Measurements from ENCODE around the gene CCDC197.

The CCDC197 gene

DNA sequence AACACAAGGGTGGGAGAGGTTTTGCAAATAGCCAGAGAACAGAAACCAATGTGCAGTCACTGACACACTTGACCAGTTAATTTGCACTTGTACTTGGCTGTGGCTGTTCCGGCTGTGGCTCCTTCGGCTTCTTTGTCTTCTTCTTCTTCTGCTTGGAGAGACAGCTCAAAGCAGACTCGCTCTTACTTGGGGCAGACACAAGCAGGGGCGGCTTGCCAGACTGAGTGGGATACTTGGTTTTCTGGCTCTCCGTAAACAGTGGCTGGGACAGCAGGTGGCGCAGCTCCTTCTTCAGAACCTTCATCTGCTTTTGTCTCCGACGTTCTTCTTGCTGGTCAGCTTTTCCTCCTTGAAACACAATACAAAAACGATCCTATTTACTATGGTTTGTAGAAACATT lies 54.0 kb downstream of the CCDC197 start:
- H3K4me3 ChIP-seq (ENCODE audit: low read length), result no peak overlapping the region
- no CpG with 5 or more reads among the region's 9 CpGs for WGBS (ENCODE audit: insufficient coverage, insufficient read length)
- peaks cover 33% of the 10 kb centered on the region for H3K36me3 ChIP-seq (ENCODE audit: control insufficient read depth, insufficient read depth, low read length)
- no peaks in the 10 kb centered on the region; the same call in 1 of the 2 replicates for H3K4me1 ChIP-seq (ENCODE audit: control insufficient read depth, insufficient read depth, low read length)
- no peaks in the 10 kb centered on the region for H3K27me3 ChIP-seq (ENCODE audit: control insufficient read depth, insufficient read depth, low read length)
- no peaks in the 10 kb centered on the region for H3K9me3 ChIP-seq (ENCODE audit: control insufficient read depth, insufficient read depth, low read length)
- no peak for DNase-seq (ENCODE audit: low read depth, low spot score)
- no peak overlapping the region for H3K27ac ChIP-seq (ENCODE audit: low read length)

DNA sequence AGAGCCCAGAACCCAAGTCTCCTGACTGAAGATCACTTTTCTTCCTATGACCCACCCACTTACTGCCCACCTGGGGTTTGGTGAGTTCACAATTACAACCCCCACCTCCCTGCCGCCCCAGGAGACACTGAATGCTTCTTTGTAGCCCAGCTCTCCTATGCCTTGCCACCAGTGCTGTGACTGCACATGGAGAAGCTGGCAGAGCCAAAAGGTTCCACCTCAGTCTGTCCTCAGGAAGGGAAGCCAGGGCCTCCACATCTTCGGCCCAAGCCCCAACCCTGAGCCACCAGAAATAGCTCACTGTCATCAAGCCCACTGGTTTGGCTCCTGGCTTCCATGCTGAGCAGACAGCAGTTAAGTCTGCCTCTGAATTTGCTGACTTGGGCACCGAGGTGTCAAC lies 54.7 kb downstream of the CCDC197 start:
- no CpG with 5 or more reads among the region's 3 CpGs for WGBS (ENCODE audit: insufficient coverage, insufficient read length)
- H3K36me3 ChIP-seq (ENCODE audit: control insufficient read depth, insufficient read depth, low read length), result peaks cover 33% of the 10 kb centered on the region
- no peaks in the 10 kb centered on the region for H3K27me3 ChIP-seq (ENCODE audit: control insufficient read depth, insufficient read depth, low read length)
- H3K4me3 ChIP-seq (ENCODE audit: low read length), result no peak overlapping the region
- H3K9me3 ChIP-seq (ENCODE audit: control insufficient read depth, insufficient read depth, low read length), result no peaks in the 10 kb centered on the region
- H3K4me1 ChIP-seq (ENCODE audit: control insufficient read depth, insufficient read depth, low read length), result no peaks in the 10 kb centered on the region; the same call in 1 of the 2 replicates
- DNase-seq (ENCODE audit: low read depth, low spot score), result no peak
- no peak overlapping the region for H3K27ac ChIP-seq (ENCODE audit: low read length)

DNA sequence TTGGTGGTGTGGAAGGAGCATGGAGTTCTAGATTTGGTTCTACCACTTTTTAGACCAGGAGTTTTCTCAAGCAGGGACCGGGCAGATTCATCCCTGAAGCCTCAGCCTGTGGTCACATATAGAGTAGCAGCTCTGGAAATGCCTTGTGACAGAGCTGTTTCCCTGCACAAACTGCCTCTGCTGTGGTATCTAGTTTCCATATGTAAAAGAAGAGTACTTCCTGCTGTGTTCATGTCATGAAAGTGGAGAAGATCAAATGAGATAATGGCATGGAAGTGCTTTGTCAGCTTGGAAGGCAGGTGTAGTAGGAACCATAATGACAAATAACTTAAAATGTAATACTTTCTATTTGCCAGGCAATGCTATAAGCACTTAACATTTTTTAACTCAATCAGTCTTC lies 55.1 kb downstream of the CCDC197 start:
- WGBS (ENCODE audit: insufficient coverage, insufficient read length), result no CpG with 5 or more reads among the region's 1 CpG
- no peak for DNase-seq (ENCODE audit: low read depth, low spot score)
- H3K36me3 ChIP-seq (ENCODE audit: control insufficient read depth, insufficient read depth, low read length), result peaks cover 33% of the 10 kb centered on the region
- no peaks in the 10 kb centered on the region for H3K27me3 ChIP-seq (ENCODE audit: control insufficient read depth, insufficient read depth, low read length)
- no peak overlapping the region for H3K27ac ChIP-seq (ENCODE audit: low read length)
- H3K4me1 ChIP-seq (ENCODE audit: control insufficient read depth, insufficient read depth, low read length), result no peaks in the 10 kb centered on the region; the same call in 1 of the 2 replicates
- H3K9me3 ChIP-seq (ENCODE audit: control insufficient read depth, insufficient read depth, low read length), result no peaks in the 10 kb centered on the region
- no peak overlapping the region for H3K4me3 ChIP-seq (ENCODE audit: low read length)

DNA sequence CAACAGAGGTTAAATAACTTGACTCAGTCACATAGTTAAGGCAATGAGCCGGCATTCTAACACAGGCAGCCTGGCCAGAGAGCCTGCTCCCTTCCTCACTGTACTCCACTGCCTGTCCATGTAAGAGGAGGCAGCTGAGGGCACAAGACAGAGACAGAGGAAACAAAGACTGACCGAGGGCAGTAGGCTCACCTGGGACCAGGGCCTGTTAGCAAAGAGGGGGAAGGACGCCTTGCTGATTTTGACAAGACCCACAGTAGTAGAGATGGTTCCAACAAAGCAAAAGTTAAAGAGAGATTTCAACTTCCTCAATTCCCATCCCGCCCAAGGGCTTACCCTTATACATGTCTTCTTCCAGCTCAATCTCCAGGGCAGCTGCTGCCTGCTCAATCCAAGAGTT lies 55.6 kb downstream of the CCDC197 start:
- no CpG with 5 or more reads among the region's 4 CpGs for WGBS (ENCODE audit: insufficient coverage, insufficient read length)
- H3K4me3 ChIP-seq (ENCODE audit: low read length), result no peak overlapping the region
- peaks cover 31% of the 10 kb centered on the region for H3K36me3 ChIP-seq (ENCODE audit: control insufficient read depth, insufficient read depth, low read length)
- no peak for DNase-seq (ENCODE audit: low read depth, low spot score)
- H3K9me3 ChIP-seq (ENCODE audit: control insufficient read depth, insufficient read depth, low read length), result no peaks in the 10 kb centered on the region
- no peak overlapping the region for H3K27ac ChIP-seq (ENCODE audit: low read length)
- no peaks in the 10 kb centered on the region; the same call in 1 of the 2 replicates for H3K4me1 ChIP-seq (ENCODE audit: control insufficient read depth, insufficient read depth, low read length)
- no peaks in the 10 kb centered on the region for H3K27me3 ChIP-seq (ENCODE audit: control insufficient read depth, insufficient read depth, low read length)

DNA sequence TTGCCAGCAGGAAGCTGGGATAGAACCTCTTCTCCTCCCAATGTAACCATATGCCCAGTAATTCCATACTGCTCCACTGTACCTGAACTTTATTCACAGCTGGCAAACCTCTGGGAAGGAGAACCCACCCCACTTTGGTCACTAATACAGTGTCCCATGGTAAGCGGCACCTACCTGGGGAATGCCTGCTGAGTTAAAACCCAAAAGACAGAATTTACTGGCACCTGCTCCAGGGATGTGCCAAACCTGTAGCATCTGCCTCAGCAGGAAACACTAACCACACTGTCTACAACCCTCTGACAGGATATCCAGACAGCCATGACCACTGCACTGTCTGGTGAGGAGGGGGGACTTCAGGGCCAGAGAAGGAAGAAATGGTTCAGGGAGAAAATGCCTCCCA lies 57.3 kb downstream of the CCDC197 start:
- H3K4me1 ChIP-seq (ENCODE audit: control insufficient read depth, insufficient read depth, low read length), result no peaks in the 10 kb centered on the region; the same call in 1 of the 2 replicates
- no CpG with 5 or more reads among the region's 1 CpG for WGBS (ENCODE audit: insufficient coverage, insufficient read length)
- DNase-seq (ENCODE audit: low read depth, low spot score), result no peak
- H3K27me3 ChIP-seq (ENCODE audit: control insufficient read depth, insufficient read depth, low read length), result no peaks in the 10 kb centered on the region; the same call in 1 of the 2 replicates
- no peak overlapping the region for H3K4me3 ChIP-seq (ENCODE audit: low read length)
- H3K9me3 ChIP-seq (ENCODE audit: control insufficient read depth, insufficient read depth, low read length), result no peaks in the 10 kb centered on the region
- peaks cover 32% of the 10 kb centered on the region for H3K36me3 ChIP-seq (ENCODE audit: control insufficient read depth, insufficient read depth, low read length)
- H3K27ac ChIP-seq (ENCODE audit: low read length), result no peak overlapping the region

DNA sequence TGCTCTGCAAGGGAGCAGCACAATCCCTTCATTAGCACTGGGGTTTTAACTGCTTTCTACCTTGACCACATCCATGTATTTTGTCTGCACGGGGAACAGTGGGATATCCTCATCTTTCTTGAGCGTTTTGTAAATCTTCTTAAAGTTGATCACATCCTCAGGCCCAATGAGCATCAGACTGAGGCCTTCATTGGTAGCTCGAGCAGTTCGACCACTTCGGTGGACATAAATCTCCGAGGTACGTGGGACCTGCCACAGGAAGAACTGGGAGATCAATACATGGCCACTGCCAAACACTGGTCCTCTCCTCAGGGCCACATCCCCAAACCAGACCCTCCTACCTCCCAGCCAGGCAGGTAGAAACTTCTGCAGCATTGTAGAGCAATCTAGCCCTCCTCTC lies 57.8 kb downstream of the CCDC197 start:
- H3K27ac ChIP-seq (ENCODE audit: low read length), result no peak overlapping the region
- peaks cover 30% of the 10 kb centered on the region for H3K36me3 ChIP-seq (ENCODE audit: control insufficient read depth, insufficient read depth, low read length)
- H3K9me3 ChIP-seq (ENCODE audit: control insufficient read depth, insufficient read depth, low read length), result no peaks in the 10 kb centered on the region
- no CpG with 5 or more reads among the region's 7 CpGs for WGBS (ENCODE audit: insufficient coverage, insufficient read length)
- no peaks in the 10 kb centered on the region; the same call in 1 of the 2 replicates for H3K27me3 ChIP-seq (ENCODE audit: control insufficient read depth, insufficient read depth, low read length)
- H3K4me3 ChIP-seq (ENCODE audit: low read length), result no peak overlapping the region
- DNase-seq (ENCODE audit: low read depth, low spot score), result no peak
- no peaks in the 10 kb centered on the region; the same call in 1 of the 2 replicates for H3K4me1 ChIP-seq (ENCODE audit: control insufficient read depth, insufficient read depth, low read length)

DNA sequence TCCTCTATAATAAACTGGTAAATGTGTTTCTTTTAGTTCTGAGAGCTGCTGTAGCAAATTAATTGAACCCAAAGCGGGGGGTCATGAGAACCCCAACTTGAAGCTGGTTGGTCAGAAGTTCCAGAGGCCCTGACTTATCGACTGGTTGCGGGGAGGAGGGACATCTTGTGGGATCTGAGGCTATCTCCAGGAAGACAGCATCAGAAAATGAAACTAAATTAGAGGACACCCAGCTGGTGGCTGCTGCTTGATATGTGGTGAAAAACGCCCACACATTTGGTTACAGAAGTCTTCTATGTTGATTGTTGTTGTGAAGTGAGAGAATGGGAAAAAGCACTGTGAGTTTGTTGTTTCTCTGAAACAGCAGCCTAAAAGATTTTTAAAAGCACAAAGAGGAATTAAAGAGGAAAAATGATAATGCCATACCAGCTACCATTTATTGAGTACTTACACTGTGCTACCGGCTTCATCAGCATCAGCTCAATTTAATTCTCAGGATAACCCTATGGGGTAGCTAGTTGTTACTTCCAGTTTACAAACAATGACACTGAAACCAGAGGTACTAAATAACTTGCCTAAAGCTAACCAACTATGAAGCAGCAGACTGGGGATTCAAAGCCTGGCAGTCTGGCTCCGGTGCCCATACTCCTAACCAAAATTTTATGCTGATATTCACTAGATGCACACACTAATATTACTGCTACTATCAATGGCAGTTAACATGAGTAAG lies 59.6 kb downstream of the CCDC197 start:
- no peak overlapping the region for H3K27ac ChIP-seq (ENCODE audit: low read length)

DNA sequence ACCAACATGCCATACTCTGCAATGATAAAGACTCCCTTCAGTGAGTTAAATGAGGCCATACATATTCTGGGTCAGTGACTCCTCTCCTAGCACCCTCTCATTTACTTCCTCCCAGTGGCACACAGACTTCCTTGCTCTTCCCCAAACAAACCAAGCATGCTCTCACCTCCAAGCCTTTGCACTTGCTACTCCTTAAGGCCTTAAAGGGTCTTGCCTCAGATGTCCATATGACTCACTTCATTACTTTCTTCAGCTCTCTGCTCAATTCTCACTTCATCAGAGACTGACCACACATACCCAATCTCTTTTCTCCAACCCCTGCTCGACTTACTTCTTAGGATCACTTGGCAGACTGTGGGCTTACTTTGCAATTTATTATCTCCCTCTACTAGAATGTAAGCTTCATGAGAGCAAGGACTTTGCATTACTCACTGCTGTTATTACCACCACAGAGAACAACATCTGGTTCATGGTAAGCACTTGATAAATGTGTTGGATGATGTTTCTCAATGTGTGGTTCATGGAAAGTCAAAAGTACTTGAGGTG lies 61.1 kb downstream of the CCDC197 start:
- H3K9me3 ChIP-seq (ENCODE audit: control insufficient read depth, insufficient read depth, low read length), result no peaks in the 10 kb centered on the region
- H3K4me1 ChIP-seq (ENCODE audit: control insufficient read depth, insufficient read depth, low read length), result no peaks in the 10 kb centered on the region
- no peaks in the 10 kb centered on the region; the same call in 1 of the 2 replicates for H3K27me3 ChIP-seq (ENCODE audit: control insufficient read depth, insufficient read depth, low read length)
- WGBS (ENCODE audit: insufficient coverage, insufficient read length), result no CpG with 5 or more reads among the region's 1 CpG
- no peak overlapping the region for H3K4me3 ChIP-seq (ENCODE audit: low read length)
- H3K36me3 ChIP-seq (ENCODE audit: control insufficient read depth, insufficient read depth, low read length), result peaks cover 34% of the 10 kb centered on the region
- DNase-seq (ENCODE audit: low read depth, low spot score), result no peak
- H3K27ac ChIP-seq (ENCODE audit: low read length), result no peak overlapping the region

More for the DNA sequence above, 59.6 kb downstream of the CCDC197 start:
- Histone ChIP-seq H3K4me3 (ENCODE audit: low read length) (no peak overlapping the region), H3K27me3 (ENCODE audit: control insufficient read depth, insufficient read depth, low read length) (no peaks in the 10 kb centered on the region; the same call in 1 of the 2 replicates), H3K9me3 (ENCODE audit: control insufficient read depth, insufficient read depth, low read length) (no peaks in the 10 kb centered on the region), H3K36me3 (ENCODE audit: control insufficient read depth, insufficient read depth, low read length) (peaks cover 33% of the 10 kb centered on the region), H3K4me1 (ENCODE audit: control insufficient read depth, insufficient read depth, low read length) (no peaks in the 10 kb centered on the region; the same call in 1 of the 2 replicates)
- DNase-seq (ENCODE audit: low read depth, low spot score), result no peak
- no CpG with 5 or more reads among the region's 6 CpGs for WGBS (ENCODE audit: insufficient coverage, insufficient read length)
